OCI-M2 (cell line): ENCODE measurements around the gene OSBPL9.
"Not testable (repeated sequence)": the region's sequence is repeated elsewhere in the genome, so short reads cannot be mapped to it uniquely, and the experiment has no call there.

ENCODE experiments used
- DNase-seq: peaks from one replicate; lab custom pipeline; 2025; ENCODE audit not compliant: unreplicated experiment; lab: John Stamatoyannopoulos, UW

Gene OSBPL9

DNA sequence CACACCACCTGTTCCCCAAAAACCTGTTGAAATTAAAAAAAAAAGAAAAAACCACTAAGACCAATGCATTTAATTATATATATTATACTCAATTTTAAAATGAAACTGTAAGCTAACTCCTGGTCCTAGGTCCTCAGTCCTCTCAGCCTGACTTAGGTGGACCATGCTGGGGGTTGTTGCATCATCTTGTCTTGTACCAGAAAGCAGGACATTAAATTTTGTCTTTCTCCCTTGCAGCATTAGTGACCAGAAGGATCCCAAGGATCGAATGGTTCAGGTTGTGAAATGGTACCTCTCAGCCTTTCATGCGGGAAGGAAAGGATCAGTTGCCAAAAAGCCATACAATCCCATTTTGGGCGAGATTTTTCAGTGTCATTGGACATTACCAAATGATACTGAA lies 164.0 kb downstream of the OSBPL9 start:
- no peak for DNase-seq

DNA sequence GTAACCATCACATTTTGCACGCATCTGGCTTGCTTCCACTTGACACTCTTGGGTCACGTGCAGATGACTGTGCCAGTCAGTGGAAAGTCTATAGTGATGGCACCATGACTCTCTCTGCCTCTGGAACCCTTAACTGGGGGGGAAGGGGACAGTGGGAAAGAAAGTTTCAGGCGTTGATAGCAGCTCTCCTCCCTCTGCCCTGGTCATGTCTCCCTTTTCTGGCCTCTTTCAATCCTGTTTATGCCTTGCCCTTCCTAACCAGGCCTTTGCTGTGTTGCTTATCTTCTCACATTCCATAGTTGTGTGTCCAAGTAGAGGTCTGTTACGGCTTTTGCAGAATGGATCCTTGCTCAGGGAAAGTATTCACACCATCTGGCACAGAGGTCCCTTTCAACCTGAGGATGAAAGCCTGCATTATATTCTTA lies 168.1 kb downstream of the OSBPL9 start:
- no peak for DNase-seq

DNA sequence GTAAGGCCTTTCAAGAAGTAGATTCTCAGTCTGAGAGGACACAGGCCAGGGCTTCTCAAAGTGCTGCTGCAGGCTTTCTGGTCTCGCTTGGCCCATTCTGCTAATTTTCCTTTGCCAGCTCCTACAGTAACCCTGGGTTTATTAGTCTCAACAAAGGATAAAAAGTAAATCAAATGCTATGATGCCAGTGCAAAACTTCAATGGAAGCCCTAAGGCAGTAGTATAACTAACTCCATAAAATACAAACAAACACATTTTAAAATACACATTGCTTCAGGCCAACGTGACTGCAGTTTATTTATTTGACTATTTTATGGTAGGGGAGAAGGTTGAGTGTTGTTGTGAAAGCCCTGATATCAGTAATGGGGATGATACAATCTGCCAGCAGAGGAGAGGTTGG lies 172.0 kb downstream of the OSBPL9 start:
- DNase-seq: no peak

DNA sequence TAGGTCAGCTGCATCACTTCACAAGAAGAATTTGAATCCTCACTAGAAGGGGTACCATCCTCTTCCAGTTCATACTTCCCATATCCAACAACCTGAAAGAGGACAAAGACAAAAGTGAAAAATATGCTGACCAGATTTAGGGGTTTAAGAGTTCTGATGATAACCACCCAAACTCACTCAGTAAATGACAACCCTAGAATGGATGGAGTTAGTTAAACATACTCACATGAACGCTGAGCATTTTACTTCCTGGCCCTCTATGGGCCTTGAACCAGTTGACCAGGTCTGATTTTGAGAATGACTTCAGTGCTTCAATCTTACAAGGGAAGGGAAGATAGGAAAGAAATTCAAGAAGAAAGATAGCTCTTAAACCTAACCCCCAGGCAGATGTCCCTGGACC lies 172.4 kb downstream of the OSBPL9 start:
- no peak for DNase-seq

DNA sequence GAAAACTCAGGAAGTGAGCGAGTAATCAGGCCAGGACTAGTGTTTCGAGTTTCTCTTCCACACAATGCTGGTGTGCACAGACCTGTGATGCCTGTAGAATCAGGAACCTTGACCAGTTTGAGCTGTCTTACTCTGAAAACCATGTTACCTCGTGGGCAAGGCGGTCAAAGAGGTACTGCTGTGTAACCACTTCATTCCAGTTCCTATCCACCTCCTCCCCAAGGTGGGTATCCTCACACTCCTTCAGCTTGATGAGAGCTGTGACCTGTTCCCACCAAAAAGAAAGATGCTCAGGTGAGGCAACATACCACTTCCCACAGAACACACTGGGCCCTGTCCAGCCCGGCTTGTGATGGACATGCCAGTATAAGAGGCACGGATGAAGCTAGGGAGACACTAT lies 173.5 kb downstream of the OSBPL9 start:
- DNase-seq: no peak

DNA sequence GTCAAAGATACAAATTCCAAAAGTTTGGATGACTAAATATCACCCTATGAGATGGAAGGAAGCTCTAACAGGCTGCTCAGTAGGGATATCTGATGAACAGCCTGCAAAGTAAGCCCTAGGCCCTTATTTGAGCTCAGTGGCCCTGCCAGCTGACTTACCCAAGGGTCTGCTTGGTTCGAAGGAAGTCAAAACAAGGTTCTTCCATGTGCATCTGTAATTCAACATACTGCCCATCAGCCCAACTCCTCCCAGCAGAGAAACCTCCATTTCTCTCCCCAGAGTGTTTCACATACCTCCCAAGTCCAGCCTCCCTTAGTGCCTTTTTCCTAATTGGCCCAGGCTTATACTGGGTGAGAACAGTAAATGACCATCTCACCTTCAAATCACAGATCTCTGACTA lies 175.0 kb downstream of the OSBPL9 start:
- DNase-seq: no peak

DNA sequence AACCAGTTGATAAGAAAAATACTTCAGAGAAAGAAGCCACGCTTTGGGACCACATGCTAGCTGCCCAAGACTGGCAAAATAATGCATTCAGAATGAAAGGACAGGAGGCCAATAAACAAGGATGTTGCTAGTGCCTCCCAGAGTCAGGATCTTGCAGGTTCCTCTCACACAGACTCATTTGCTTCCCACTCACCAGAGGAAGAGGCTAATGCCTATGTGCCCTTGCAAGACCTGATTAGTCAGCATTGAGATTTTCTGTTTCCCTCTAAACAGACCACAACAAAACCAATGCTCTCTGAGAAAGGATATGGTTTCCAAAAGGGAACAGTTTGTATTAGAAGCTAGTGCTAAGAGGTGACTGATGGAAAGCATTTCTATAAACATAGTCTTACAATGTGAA lies 176.0 kb downstream of the OSBPL9 start:
- no peak for DNase-seq

DNA sequence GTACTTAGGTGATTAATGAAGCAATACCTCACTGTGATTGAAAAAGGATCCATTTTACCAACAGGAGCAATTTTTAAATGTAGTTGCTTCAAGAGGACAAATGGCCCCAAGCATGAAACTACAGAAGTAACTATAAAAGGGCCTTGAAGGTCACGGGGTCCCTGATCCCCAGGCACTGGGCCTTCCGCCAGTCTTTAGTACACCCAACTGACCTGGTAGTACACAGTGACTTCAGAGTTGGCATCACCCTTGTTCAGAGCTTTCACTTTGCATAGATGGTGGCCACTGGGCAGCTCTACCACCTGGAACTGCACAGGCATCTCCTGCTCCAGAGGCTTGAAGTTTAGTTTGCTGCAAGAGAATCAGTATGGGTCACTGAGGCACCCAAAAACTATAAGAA lies 177.4 kb downstream of the OSBPL9 start:
- DNase-seq: no peak

DNA sequence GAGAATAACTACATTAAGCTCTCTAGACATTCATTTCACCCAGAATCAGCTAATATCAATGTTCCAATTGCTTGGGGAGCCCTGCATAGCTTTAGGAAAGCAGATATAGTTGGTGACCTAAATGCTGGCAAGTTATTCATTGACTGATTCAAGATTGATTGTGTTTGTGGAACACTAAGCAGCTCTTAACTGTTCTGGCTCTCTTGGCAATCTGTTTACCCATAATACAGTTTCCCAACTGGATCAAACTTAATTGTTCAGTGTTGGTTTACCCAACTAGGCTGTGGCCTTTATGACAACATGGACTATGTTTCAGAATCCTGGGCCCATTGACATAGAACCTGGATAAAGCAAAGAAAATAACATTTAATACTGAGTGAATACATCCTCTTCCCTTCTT lies 178.0 kb downstream of the OSBPL9 start:
- no peak for DNase-seq

DNA sequence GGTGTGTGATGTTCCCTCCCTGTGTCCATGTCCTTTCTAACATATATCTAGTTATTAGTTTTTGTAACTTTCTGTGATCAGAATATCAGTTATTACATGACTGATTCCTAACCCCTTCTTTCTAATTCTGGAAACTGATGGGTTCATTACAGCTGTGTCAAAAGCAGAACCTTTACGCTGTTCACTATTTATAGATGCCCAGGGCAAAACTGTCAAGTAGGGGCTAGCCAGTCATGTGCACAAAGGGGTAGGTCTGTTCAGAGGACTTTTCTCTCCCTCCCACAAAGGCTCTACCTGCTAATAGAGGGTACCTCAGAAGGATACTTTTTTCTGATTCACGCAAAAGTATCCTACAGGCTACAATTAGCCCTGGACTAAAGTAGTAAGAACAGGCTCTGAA lies 182.5 kb downstream of the OSBPL9 start:
- DNase-seq: no peak

DNA sequence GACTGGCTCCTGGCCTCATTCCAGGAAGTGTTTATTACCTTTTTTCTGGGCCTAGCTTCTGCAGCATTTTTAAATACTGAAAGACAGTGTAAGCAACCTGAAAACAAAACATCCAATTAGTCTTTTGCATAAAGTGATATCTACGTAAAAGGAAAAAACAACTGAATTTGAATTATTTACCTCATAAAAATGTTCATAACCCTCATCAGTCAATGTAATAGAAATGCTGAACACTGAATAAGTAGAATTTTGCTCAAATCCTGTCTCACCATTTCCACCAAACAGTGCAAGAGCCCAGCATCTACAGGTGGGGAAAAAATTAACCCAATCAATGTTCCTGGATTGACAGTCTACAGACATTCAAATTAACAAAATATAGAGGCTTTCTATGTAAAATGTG lies 197.6 kb downstream of the OSBPL9 start:
- DNase-seq: no peak

DNA sequence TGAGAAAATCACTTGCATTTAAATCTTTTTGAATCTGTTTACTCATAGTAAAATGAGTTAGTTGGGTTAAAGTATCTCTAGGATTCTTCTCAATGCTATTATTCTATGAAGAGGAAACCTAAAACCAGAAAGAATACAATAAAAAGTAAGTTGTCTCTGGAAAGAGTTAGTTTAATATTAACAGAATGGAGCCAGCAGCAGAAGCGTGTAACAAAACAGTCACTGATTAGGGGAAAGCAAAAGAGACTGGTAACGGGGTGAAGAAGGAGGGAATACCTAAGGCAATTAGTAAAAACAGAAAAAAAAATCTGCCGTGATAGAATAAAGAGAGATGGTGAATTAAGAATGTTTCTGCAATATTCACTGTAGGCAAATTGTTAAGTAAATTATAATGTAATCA lies 201.6 kb downstream of the OSBPL9 start:
- no peak for DNase-seq

DNA sequence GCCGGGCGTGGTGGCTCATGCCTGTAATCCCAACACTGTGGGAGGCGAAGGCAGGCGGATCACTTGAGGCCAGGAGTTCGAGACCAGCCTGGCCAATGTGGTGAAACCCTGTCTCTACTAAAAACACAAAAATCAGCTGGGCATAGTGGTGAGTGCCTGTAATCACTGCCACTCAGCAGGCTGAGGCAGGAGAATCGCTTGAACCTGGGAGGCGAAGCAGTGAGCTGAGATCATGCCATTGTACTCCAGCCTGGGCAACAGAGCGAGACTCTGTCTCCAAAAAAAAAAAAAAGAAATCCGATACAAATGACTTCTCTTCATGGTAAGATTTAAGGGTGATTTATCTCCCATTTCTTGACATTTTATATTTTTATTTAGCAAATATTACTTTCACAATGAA lies 202.1 kb downstream of the OSBPL9 start:
- DNase-seq: not testable (repeated sequence)

DNA sequence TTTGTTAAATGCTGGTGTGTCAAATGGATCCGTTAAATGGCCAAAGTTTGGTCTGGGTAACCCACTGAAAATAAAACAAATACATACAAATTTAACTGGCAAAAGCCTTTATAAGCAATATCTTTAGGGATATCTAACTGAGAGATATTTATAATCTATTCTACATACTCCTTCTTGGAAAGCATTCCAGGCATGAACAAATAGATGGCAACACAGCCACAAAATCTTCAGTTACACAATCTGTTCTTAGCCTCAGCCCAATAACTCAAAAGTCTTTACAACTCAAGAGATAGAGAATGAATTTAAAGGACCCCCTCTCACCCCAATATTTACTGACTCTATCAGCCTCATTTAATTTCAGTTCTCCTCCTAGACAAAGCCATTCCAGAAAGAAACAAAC lies 202.9 kb downstream of the OSBPL9 start:
- no peak for DNase-seq

DNA sequence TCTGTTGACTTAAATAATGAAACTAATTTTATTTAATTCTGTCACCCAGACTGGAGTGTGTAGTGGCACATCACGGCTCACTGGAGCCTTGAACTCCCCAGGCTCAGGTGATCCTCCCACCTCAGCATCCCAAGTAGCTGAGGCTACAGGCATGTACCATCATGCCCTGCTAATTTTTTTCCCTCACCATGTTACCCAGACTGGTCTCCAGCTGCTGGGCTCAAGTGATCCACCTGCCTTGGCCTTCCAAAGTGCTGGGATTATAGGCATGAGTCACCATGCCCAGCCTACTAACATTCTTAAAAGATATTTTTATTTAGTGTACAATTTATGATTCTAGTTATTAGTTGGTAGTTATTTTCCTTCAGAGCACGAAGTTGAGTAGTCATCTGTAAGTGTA lies 212.2 kb downstream of the OSBPL9 start:
- no peak for DNase-seq

DNA sequence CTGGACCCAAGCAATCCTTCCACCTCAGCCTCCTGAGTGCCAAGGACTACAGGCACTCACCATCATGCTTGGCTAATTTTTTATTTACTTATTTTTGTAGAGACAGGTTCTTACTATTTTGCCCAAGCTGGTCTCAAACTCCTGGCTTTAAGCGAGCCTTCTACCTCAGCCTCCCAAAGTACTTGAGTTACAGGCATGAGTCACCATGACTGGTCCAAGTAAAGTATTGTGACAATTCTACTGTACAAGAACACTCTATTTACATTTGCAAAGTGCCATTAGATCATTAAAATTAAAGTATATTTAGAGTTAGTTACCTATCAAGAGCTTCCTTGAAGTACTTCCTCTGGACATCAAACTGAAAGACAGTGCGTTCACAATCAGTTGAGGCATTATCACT lies 216.8 kb downstream of the OSBPL9 start:
- DNase-seq: no peak

DNA sequence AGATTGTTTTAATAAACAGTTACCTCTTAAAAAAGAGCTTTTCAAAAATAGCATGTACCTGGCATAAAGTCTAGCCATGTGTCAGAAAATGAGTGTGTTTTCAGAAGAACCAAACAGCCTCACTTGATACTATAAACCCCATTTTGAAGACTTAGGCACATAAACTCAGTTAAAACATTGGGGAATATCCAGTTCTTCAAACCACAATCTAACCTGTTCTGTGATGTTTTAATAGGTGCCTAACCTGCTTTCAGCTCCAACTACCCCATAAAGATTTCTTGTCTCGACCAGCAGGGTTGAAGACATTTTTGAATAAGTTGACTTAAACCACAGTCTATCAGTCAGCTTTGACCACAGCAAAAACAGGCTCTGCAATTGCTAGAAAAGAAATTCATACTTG lies 220.4 kb downstream of the OSBPL9 start:
- no peak for DNase-seq
